Brain microvascular endothelial cell (primary cell): ENCODE data around the gene GALNTL6.

ENCODE experiments used
- DNase-seq: peaks from one replicate; pipeline ENCODE4 v3.0.0-alpha.2; 2020
- H3K27ac ChIP-seq: fragments of 250-450 bp; sonication (Bioruptor Pico); 2 replicates; pipeline ENCODE4 v1.5.1; 2020; ENCODE audit warnings: mild to moderate bottlenecking, moderate library complexity
- H3K27me3 ChIP-seq: fragments of 250-450 bp; sonication (Bioruptor Pico); replicated peaks from 2 replicates; pipeline ENCODE4 v1.5.1; 2020; ENCODE audit warnings: mild to moderate bottlenecking
- H3K36me3 ChIP-seq: fragments of 250-450 bp; sonication (Bioruptor Pico); replicated peaks from 2 replicates; pipeline ENCODE4 v1.5.1; 2020; ENCODE audit warnings: mild to moderate bottlenecking
- H3K4me3 ChIP-seq: 2 replicates; pipeline ENCODE4 v1.5.1; 2011; ENCODE audit warnings: low read depth, mild to moderate bottlenecking, control low read depth, low read length, moderate library complexity
- in situ Hi-C: cut with HindIII; loops from 2 replicates; pipeline ENCODE4 v1.10.0; 2017; ENCODE audit warnings: low sequenced_read_pairs, low pct_ligation_motif_present
- TF ChIP-seq, protein P1 (sequence below): IDR thresholded peaks from 2 replicates; pipeline ENCODE4 v1.5.1; 2011; ENCODE audit warnings: low read depth, mild to moderate bottlenecking, moderate library complexity, low read length, control low read depth, inconsistent platforms; ENCODE audit errors: missing control alignments

GALNTL6 gene

DNA sequence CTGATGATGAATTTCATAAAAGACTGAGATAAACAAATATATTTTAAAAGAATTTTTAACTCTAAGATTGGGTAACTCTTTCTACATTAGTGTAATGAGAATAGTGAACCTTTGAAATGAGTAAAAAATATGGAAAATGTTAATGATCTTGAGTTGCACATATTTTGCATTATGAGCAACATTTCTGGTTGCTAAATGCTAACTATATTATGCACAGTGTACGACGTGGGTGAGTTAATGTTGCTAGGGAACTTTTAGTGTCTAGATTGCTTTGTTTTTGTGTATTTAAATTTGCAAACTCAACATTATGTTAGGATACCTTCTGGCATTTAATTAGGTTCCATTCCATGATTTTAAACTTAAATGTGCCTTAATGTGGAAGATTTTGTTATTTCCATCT is 742.5 kb downstream of the GALNTL6 start:
- Histone ChIP-seq H3K27me3 (no peaks in the 10 kb centered on the region), H3K36me3 (no peaks in the 10 kb centered on the region), H3K27ac (no peak overlapping the region), H3K4me3 (no peak overlapping the region)
- TF ChIP-seq, protein P1, sequence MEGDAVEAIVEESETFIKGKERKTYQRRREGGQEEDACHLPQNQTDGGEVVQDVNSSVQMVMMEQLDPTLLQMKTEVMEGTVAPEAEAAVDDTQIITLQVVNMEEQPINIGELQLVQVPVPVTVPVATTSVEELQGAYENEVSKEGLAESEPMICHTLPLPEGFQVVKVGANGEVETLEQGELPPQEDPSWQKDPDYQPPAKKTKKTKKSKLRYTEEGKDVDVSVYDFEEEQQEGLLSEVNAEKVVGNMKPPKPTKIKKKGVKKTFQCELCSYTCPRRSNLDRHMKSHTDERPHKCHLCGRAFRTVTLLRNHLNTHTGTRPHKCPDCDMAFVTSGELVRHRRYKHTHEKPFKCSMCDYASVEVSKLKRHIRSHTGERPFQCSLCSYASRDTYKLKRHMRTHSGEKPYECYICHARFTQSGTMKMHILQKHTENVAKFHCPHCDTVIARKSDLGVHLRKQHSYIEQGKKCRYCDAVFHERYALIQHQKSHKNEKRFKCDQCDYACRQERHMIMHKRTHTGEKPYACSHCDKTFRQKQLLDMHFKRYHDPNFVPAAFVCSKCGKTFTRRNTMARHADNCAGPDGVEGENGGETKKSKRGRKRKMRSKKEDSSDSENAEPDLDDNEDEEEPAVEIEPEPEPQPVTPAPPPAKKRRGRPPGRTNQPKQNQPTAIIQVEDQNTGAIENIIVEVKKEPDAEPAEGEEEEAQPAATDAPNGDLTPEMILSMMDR: no peak
- in situ Hi-C loops: no loop called here
- no peak for DNase-seq

DNA sequence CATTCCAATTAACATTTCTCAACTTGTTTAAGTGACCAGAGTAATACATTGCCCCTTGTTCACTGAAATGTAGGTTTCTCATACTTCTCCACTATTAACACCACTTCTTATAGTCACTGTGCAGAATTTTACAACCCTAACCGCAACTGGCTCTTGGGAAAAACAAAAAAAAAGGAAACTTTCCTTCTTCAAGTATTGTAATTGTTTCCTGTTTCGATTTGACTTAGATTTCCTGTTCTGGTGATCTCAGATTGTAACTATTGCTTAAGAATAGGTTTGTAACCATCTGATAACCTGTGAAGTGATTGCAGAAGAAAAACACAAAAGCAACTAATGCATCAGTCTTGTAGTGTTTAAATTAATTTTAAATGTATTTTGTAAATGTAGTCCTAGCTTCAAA is 760.7 kb downstream of the GALNTL6 start:
- in situ Hi-C loops: no loop called here
- H3K27me3 ChIP-seq: no peaks in the 10 kb centered on the region
- DNase-seq: no peak
- no peak overlapping the region for H3K27ac ChIP-seq
- H3K4me3 ChIP-seq: no peak overlapping the region
- H3K36me3 ChIP-seq: no peaks in the 10 kb centered on the region
- TF ChIP-seq, protein P1: no peak

DNA sequence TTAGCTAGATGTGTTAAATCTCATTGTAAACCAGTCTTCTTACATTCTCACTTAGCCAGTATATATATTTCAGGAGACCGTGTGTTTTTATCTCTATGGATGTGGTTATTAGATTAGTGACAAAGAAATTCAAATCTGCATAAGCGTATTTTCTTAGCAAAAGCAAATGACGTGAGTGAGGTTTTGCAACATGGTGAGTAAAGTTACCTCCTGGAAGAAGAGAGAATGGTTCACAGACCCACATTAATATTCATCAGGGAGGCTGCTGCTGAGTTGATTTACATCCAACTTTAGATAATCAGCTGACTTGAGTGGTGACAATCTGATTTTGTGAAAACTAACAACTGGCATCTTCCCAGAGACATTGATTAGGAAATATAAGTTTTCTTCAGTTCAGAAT is 765.5 kb downstream of the GALNTL6 start:
- H3K4me3 ChIP-seq: no peak overlapping the region
- TF ChIP-seq, protein P1: no peak
- H3K36me3 ChIP-seq: no peaks in the 10 kb centered on the region
- H3K27ac ChIP-seq: no peak overlapping the region
- no peak for DNase-seq
- H3K27me3 ChIP-seq: no peaks in the 10 kb centered on the region
- in situ Hi-C loops: no loop called here

DNA sequence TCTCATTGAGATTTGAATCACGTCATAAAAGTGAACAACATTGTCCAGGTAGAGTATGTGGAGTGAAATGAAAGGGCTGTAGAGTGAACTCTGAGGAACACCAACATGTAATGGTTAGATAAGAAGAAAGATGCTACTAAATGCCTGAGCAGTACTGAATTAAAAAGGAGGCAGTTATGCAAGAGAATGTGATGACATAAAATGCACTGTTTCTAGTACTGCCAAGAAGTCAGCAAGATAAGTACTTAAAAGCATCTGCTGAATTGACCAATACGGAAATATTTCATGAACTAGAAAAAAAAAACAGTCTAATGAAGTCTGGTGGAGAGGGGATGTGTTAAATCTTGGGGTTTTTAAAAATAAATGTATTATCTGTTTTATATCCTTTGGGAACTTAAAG is 771.6 kb downstream of the GALNTL6 start:
- TF ChIP-seq, protein P1: no peak
- DNase-seq: no peak
- H3K4me3 ChIP-seq: no peak overlapping the region
- no peak overlapping the region for H3K27ac ChIP-seq
- no peaks in the 10 kb centered on the region for H3K27me3 ChIP-seq
- in situ Hi-C loops: no loop called here
- no peaks in the 10 kb centered on the region for H3K36me3 ChIP-seq

DNA sequence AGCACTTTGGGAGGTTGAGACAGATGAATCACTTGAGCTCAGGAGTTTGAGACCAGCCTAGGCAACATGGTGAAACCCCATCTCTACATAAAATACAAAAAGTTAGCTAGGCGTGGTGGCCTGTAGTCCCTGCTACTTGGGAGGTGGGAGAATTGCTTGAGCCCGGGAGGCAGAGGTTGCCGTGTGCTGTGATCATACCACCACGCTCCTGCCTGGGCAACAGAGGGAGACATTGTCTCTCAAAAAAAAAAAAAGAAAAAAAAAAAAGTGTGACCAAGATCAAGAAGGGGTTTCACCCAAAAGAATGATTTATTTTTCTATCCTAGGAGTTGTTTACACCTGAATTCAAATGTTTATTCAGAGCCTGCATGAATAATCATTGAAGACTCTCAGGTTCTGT is 783.0 kb downstream of the GALNTL6 start:
- in situ Hi-C loops: no loop called here
- TF ChIP-seq, protein P1: no peak

DNA sequence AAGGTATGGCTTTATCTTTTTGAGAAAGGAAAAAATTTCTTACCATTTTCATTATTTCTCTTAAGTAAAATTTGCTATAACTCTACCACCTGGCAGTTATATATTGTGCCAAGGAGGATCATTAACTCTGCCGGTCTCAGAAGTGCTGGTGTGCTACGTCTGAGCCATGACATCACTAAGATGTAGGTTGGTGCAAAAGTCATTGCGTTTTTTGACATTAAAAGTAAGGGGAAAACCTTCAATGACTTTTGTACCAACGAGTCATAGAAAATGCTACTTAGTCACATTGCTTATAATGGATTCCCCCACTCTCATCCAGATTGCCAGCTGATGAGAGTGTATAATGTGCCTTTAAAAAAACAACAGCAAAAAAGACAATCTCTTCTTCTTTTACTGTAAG is 786.4 kb downstream of the GALNTL6 start:
- H3K4me3 ChIP-seq: no peak overlapping the region
- in situ Hi-C loops: no loop called here

More for the DNA sequence above, 783.0 kb downstream of the GALNTL6 start:
- Histone ChIP-seq H3K27ac (no peak overlapping the region), H3K27me3 (no peaks in the 10 kb centered on the region), H3K4me3 (no peak overlapping the region), H3K36me3 (no peaks in the 10 kb centered on the region)
- DNase-seq: no peak

More for the DNA sequence above, 786.4 kb downstream of the GALNTL6 start:
- DNase-seq: no peak
- TF ChIP-seq, protein P1: no peak
- Histone ChIP-seq H3K27me3 (no peaks in the 10 kb centered on the region), H3K27ac (no peak overlapping the region), H3K36me3 (no peaks in the 10 kb centered on the region)
